HL-60 (cell line): Measurements from ENCODE around the gene RITA1.

Source experiments
- CTCF ChIP-seq: IDR thresholded peaks from one replicate; pipeline ENCODE4 v1.5.1; 2011; ENCODE audit warnings: low read length, control low read depth, inconsistent platforms; ENCODE audit not compliant: insufficient read depth
- GABPA ChIP-seq: IDR thresholded peaks from 2 replicates; pipeline ENCODE4 v1.6.1; 2012; ENCODE audit warnings: low read depth
- POLR2AphosphoS5 ChIP-seq: IDR thresholded peaks from 2 replicates; pipeline ENCODE4 v1.6.1; 2012; ENCODE audit warnings: low read depth
- REST ChIP-seq: IDR thresholded peaks from 2 replicates; pipeline ENCODE4 v1.6.1; 2012; ENCODE audit warnings: low read depth; ENCODE audit not compliant: insufficient replicate concordance
- SPI1 ChIP-seq: IDR thresholded peaks from 2 replicates; pipeline ENCODE4 v1.6.1; 2012; ENCODE audit warnings: low read depth, mild to moderate bottlenecking, borderline replicate concordance

GRCh38 chr12:113228394-113229028 lies 43.0 kb downstream of the RITA1 start:
- TF ChIP-seq REST (no peak), CTCF (no peak), GABPA (no peak), POLR2AphosphoS5 (no peak), SPI1 (no peak)
